IMR-90 (cell line): ENCODE measurements around the gene EXOC2. TPM values are rescaled to one million over a fixed set of nuclear protein-coding genes. Genes with fewer than 3 reads are reported as not detected.

Experiments
- ATAC-seq: fragments of 200-7000 bp; cut with Tn5 transposase; 2 replicates; pipeline ENCODE4 v1.9.1; 2020; ENCODE audit warnings: low read depth, mild to moderate bottlenecking, moderate library complexity
- BruUV-seq: library from RNA; stranded (reverse); fragments of 400-500 nt; replicated peaks from 2 replicates; lab custom pipeline; 2021; lab: Mats Ljungman, UMichigan
- CTCF ChIA-PET: fragments of 300-600 bp; formaldehyde crosslinking; extraction: SDS; loops from one replicate; lab custom pipeline; 2021; ENCODE audit warnings: antibody characterized with exemption; lab: Yijun Ruan, JAX
- POLR2A ChIA-PET: fragments of 300-600 bp; sonication (Branson Sonifier 250); formaldehyde crosslinking; loops from one replicate; lab custom pipeline; 2022; ENCODE audit warnings: antibody characterized with exemption; ENCODE audit not compliant: unreplicated experiment; lab: Charles Lee
- DNase-seq: peaks from one replicate; pipeline ENCODE4 v3.0.0; 2013
- H2AFZ ChIP-seq: replicated peaks from 2 replicates; pipeline ENCODE3; 2013; ENCODE audit warnings: low read length, mild to moderate bottlenecking; ENCODE audit not compliant: poor library complexity
- H2AK5ac ChIP-seq: 2 replicates; pipeline ENCODE4 v1.6.1; 2013; ENCODE audit warnings: low read depth, low read length, inconsistent platforms
- H2AK9ac ChIP-seq: replicated peaks from 2 replicates; pipeline ENCODE3; 2013; ENCODE audit warnings: mild to moderate bottlenecking, low read depth, low read length, moderate library complexity; ENCODE audit not compliant: poor library complexity
- H2BK120ac ChIP-seq: 2 replicates; pipeline ENCODE4 v1.6.1; 2013; ENCODE audit warnings: low read depth, low read length, inconsistent platforms
- H2BK15ac ChIP-seq: 3 replicates; pipeline ENCODE4 v1.6.1; 2013; ENCODE audit warnings: low read depth, low read length, inconsistent platforms
- H2BK20ac ChIP-seq: 2 replicates; pipeline ENCODE4 v1.6.1; 2013; ENCODE audit warnings: low read depth, mild to moderate bottlenecking, inconsistent platforms, low read length, moderate library complexity
- H2BK5ac ChIP-seq: 2 replicates; pipeline ENCODE4 v1.6.1; 2013; ENCODE audit warnings: mild to moderate bottlenecking, low read depth, low read length, inconsistent platforms; ENCODE audit not compliant: poor library complexity, severe bottlenecking
- H3K14ac ChIP-seq: replicated peaks from 2 replicates; pipeline ENCODE4 v1.6.1; 2013; ENCODE audit warnings: low read depth, low read length, inconsistent platforms
- H3K18ac ChIP-seq: 2 replicates; pipeline ENCODE4 v1.6.1; 2013; ENCODE audit warnings: low read depth, low read length, control low read depth
- H3K23ac ChIP-seq: 2 replicates; pipeline ENCODE4 v1.6.1; 2013; ENCODE audit warnings: low read depth, low read length, inconsistent platforms
- H3K27ac ChIP-seq: 2 replicates; pipeline ENCODE4 v1.5.1; 2013; ENCODE audit warnings: mild to moderate bottlenecking, control low read depth, low read length; ENCODE audit not compliant: insufficient read depth
- H3K27me3 ChIP-seq: 2 replicates; pipeline ENCODE4 v1.6.1; 2013; ENCODE audit warnings: low read length; ENCODE audit not compliant: control insufficient read depth, insufficient read depth
- H3K36me3 ChIP-seq: 2 replicates; pipeline ENCODE4 v1.6.1; 2013; ENCODE audit warnings: low read length, mixed read lengths; ENCODE audit not compliant: control insufficient read depth, insufficient read depth
- H3K4ac ChIP-seq: 2 replicates; pipeline ENCODE4 v1.6.1; 2013; ENCODE audit warnings: low read depth, low read length, inconsistent platforms
- H3K4me1 ChIP-seq: 2 replicates; pipeline ENCODE4 v1.6.1; 2013; ENCODE audit warnings: low read length, mixed read lengths; ENCODE audit not compliant: control insufficient read depth, insufficient read depth
- H3K4me2 ChIP-seq: 2 replicates; pipeline ENCODE4 v1.6.1; 2013; ENCODE audit warnings: low read depth, mild to moderate bottlenecking, control low read depth, low read length, moderate library complexity
- H3K4me3 ChIP-seq: 2 replicates; pipeline ENCODE4 v1.5.1; 2013; ENCODE audit warnings: low read depth, mild to moderate bottlenecking, control low read depth, low read length, moderate library complexity; ENCODE audit not compliant: insufficient read depth
- H3K56ac ChIP-seq: 2 replicates; pipeline ENCODE4 v1.6.1; 2013; ENCODE audit warnings: low read length, inconsistent platforms; ENCODE audit not compliant: insufficient read depth; ENCODE audit errors: extremely low read depth
- H3K79me1 ChIP-seq, 2 experiments: 2 replicates each; pipeline ENCODE4 v1.6.1; 2013; ENCODE audit warnings: low read length in 2 of 2, inconsistent platforms in 1 of 2, low read depth in 1 of 2
- H3K9ac ChIP-seq: 2 replicates; pipeline ENCODE4 v1.6.1; 2013; ENCODE audit warnings: low read depth, low read length, control low read depth
- H3K9me1 ChIP-seq: 2 replicates; pipeline ENCODE4 v1.6.1; 2013; ENCODE audit warnings: low read length, inconsistent platforms; ENCODE audit not compliant: insufficient read depth
- H3K9me3 ChIP-seq: 2 replicates; pipeline ENCODE4 v1.6.1; 2013; ENCODE audit warnings: low read length; ENCODE audit not compliant: control insufficient read depth, insufficient read depth
- H4K20me1 ChIP-seq: 2 replicates; pipeline ENCODE4 v1.6.1; 2013; ENCODE audit warnings: low read length, inconsistent platforms; ENCODE audit not compliant: insufficient read depth
- H4K5ac ChIP-seq: 2 replicates; pipeline ENCODE4 v1.6.1; 2013; ENCODE audit warnings: mild to moderate bottlenecking, low read depth, low read length, control low read depth
- H4K8ac ChIP-seq, 2 experiments: 2 replicates each; pipeline ENCODE4 v1.6.1; 2013; ENCODE audit warnings: low read depth in 2 of 2, low read length in 2 of 2, control low read depth in 1 of 2, inconsistent platforms in 1 of 2
- H4K91ac ChIP-seq: 2 replicates; pipeline ENCODE4 v1.6.1; 2013; ENCODE audit warnings: low read depth, low read length, inconsistent platforms; ENCODE audit not compliant: insufficient read depth
- BHLHE40 ChIP-seq: fragments of 150-350 bp; IDR thresholded peaks from 2 replicates; pipeline ENCODE4 v1.6.1; 2016; ENCODE audit warnings: mild to moderate bottlenecking, low read depth, low read length
- CHD1 ChIP-seq: IDR thresholded peaks from 2 replicates; pipeline ENCODE4 v1.6.1; 2012; ENCODE audit warnings: low read depth, low read length, improper control_type of control experiment
- ELK1 ChIP-seq: fragments of 150-350 bp; IDR thresholded peaks from 2 replicates; pipeline ENCODE4 v1.6.1; 2016; ENCODE audit warnings: low read depth, mild to moderate bottlenecking, low read length, moderate library complexity, borderline replicate concordance
- FOS ChIP-seq: fragments of 150-350 bp; IDR thresholded peaks from 2 replicates; pipeline ENCODE4 v1.6.1; 2016; ENCODE audit warnings: low read depth, low read length
- MAFK ChIP-seq: IDR thresholded peaks from 2 replicates; pipeline ENCODE4 v1.6.1; 2012; ENCODE audit warnings: low read depth, low read length, improper control_type of control experiment
- MAZ ChIP-seq: IDR thresholded peaks from 2 replicates; pipeline ENCODE4 v1.6.1; 2012; ENCODE audit warnings: low read depth, mild to moderate bottlenecking, low read length, improper control_type of control experiment, moderate library complexity, borderline replicate concordance
- MXI1 ChIP-seq: IDR thresholded peaks from 2 replicates; pipeline ENCODE4 v1.6.1; 2012; ENCODE audit warnings: low read depth, mild to moderate bottlenecking, low read length, moderate library complexity, borderline replicate concordance
- NFE2L2 ChIP-seq: fragments of 150-350 bp; IDR thresholded peaks from 2 replicates; pipeline ENCODE4 v1.6.1; 2016; ENCODE audit warnings: low read depth, mild to moderate bottlenecking, low read length
- POLR2A ChIP-seq: IDR thresholded peaks from 2 replicates; pipeline ENCODE4 v1.6.1; 2012; ENCODE audit warnings: mild to moderate bottlenecking, low read depth, low read length
- RAD21 ChIP-seq: IDR thresholded peaks from 2 replicates; pipeline ENCODE4 v1.6.1; 2012; ENCODE audit warnings: low read length, improper control_type of control experiment
- RCOR1 ChIP-seq: IDR thresholded peaks from 2 replicates; pipeline ENCODE4 v1.6.1; 2012; ENCODE audit warnings: mild to moderate bottlenecking, low read length, improper control_type of control experiment; ENCODE audit not compliant: insufficient replicate concordance
- RFX5 ChIP-seq: IDR thresholded peaks from 2 replicates; pipeline ENCODE4 v1.8.0; 2012; ENCODE audit warnings: low read depth, mild to moderate bottlenecking, low read length, moderate library complexity
- WGBS, 2 experiments: methylation state at CpG; one replicate each; pipeline versions ENCODE4 v1.1.5 to v1.1.7; 2013; ENCODE audit warnings: missing lambda C conversion rate in 2 of 2; ENCODE audit not compliant: insufficient read length in 1 of 2; ENCODE audit errors: extremely low coverage in 2 of 2; 5-methylcytosine and 5-hydroxymethylcytosine counted together
- dilution Hi-C: fragments of 300-500 bp; cut with HindIII; formaldehyde crosslinking; loops from one replicate; pipeline ENCODE4 v1.14.3; 2018; ENCODE audit warnings: low sequenced_read_pairs; ENCODE audit not compliant: unreplicated experiment
- in situ Hi-C: fragments of 300-500 bp; cut with MboI; formaldehyde crosslinking; loops from 3 replicates; pipeline ENCODE4 v1.14.3; 2019; ENCODE audit warnings: low sequenced_read_pairs, inconsistent platforms, mixed read lengths
- intact Hi-C: fragments of 100-400 bp; cut with micrococcal nuclease; formaldehyde crosslinking; loops from 2 replicates; pipeline ENCODE4 v1.10.0; 2022
- polyA plus RNA-seq, 3 experiments: library from polyadenylated mRNA; depleted of rRNA; stranded (reverse); fragments of >200 nt; gene quantifications; 2 replicates each; pipeline ENCODE4 v1.2.3, GENCODE V29; 2012; ENCODE audit warnings: low replicate concordance in 1 of 3
- total RNA-seq: library from RNA; depleted of rRNA; stranded (reverse); fragments of >200 nt; gene quantifications from 2 replicates; pipeline ENCODE4 v1.2.3, GENCODE V29; 2012

The EXOC2 gene
- total and polyA plus RNA-seq, 2 of the 4 experiments (the other 2 are of a cell fraction), result 13.1 to 37.3 TPM

- Histone ChIP-seq H3K27me3 (no peaks in the 10 kb centered on the region), H4K20me1 (no peaks in the 10 kb centered on the region), H4K5ac (no peak overlapping the region), H3K79me1 (peaks cover 3 to 8% of the 10 kb centered on the region in 2 experiments; a peak in 2 of 4 replicates), H2AFZ (no peak overlapping the region), H2BK20ac (no peak overlapping the region), H2BK5ac (no peak overlapping the region), H3K9me1 (0 out of 2 replicates have a peak, but pooled peaks cover 3% of the 10 kb centered on the region), H3K18ac (no peak overlapping the region), H3K4me3 (no peak overlapping the region), H3K9ac (no peak overlapping the region), H3K9me3 (no peaks in the 10 kb centered on the region), H3K4ac (no peak overlapping the region), H3K27ac (no peak overlapping the region), H3K14ac (no peak overlapping the region), H3K23ac (no peak overlapping the region), H3K56ac (no peak overlapping the region), H2AK5ac (no peak overlapping the region), H3K4me1 (no peaks in the 10 kb centered on the region; the same call in 1 of the 2 replicates), H4K8ac (no peak overlapping the region), H2BK120ac (no peak overlapping the region), H2AK9ac (no peak overlapping the region), H3K4me2 (no peak overlapping the region), H3K36me3 (peaks cover 18% of the 10 kb centered on the region), H2BK15ac (no peak overlapping the region), H4K91ac (no peak overlapping the region)
- no peak for TF ChIP-seq BHLHE40
- TF ChIP-seq MXI1, result no peak
- TF ChIP-seq RFX5, result no peak
- TF ChIP-seq MAZ, result no peak
- no peak for TF ChIP-seq ELK1
- no peak for TF ChIP-seq NFE2L2
- no peak for TF ChIP-seq CHD1
- TF ChIP-seq FOS, result no peak
- TF ChIP-seq POLR2A, result no peak
- TF ChIP-seq MAFK, result no peak
- TF ChIP-seq RAD21, result no peak
- TF ChIP-seq RCOR1, result no peak
- dilution Hi-C loops (no loop called here), intact Hi-C loops (no loop called here), in situ Hi-C loops (loop anchor here (10.0 kb wide), 2 partner anchors 195 to 795 kb away; no protein-coding TSS in a partner anchor)
- no peak for ATAC-seq
- ChIA-PET POLR2A (interaction anchor here (0.8 kb wide), 1 partner anchor 19 kb away, joined by 4 read pairs; no protein-coding TSS in a partner anchor), CTCF (interaction anchor here (0.6 kb wide), 1 partner anchor 407 kb away, joined by 5 read pairs; no protein-coding TSS in a partner anchor)
- no peak for DNase-seq
- no CpG with 5 or more reads among the region's 7 CpGs for WGBS, 2 experiments
- no TSS peak for BruUV-seq
These were observed 93.1 kb downstream of the EXOC2 start for GRCh38 chr6:599576-600448.
